Kidney (tissue), 14 donors: Measurements from ENCODE around the gene C1orf35. TPM values are rescaled to one million over a fixed set of nuclear protein-coding genes. Genes with fewer than 3 reads are reported as not detected.

Experiments
- DNase-seq, 5 donors: peaks; one replicate each; pipeline ENCODE4 v3.0.0-alpha.2; 2013 to 2020
- FAIRE-seq: peaks from 2 replicates; lab custom pipeline; 2012; peaks lifted over from hg19 to GRCh38; lab: Jason Lieb, UNC
- H3K27ac ChIP-seq, 2 donors: one replicate each; pipeline ENCODE4 v1.7.0; 2013; ENCODE audit warnings: low read depth in 2 of 2, low read length in 2 of 2, inconsistent platforms in 1 of 2
- H3K27me3 ChIP-seq: one replicate; pipeline ENCODE4 v1.7.1; 2013; ENCODE audit warnings: low read length, inconsistent platforms; ENCODE audit not compliant: control insufficient read depth, insufficient read depth
- H3K36me3 ChIP-seq, 3 donors: one replicate each; pipeline versions ENCODE4 v1.7.0 to v1.7.1; 2013; ENCODE audit warnings: low read length in 3 of 3, control low read depth in 1 of 3, inconsistent platforms in 1 of 3; ENCODE audit not compliant: insufficient read depth in 3 of 3, control insufficient read depth in 2 of 3
- H3K4me1 ChIP-seq, 3 donors: one replicate each; pipeline versions ENCODE4 v1.7.0 to v1.7.1; 2013; ENCODE audit warnings: low read length in 3 of 3, inconsistent platforms in 1 of 3, low read depth in 1 of 3; ENCODE audit not compliant: control insufficient read depth in 2 of 3, insufficient read depth in 2 of 3
- H3K4me3 ChIP-seq, 3 donors: one replicate each; pipeline versions ENCODE4 v1.7.0 to v1.8.1; 2013; ENCODE audit warnings: low read length in 3 of 3, control low read depth in 1 of 3, inconsistent platforms in 1 of 3
- H3K9ac ChIP-seq, 3 donors: one replicate each; pipeline versions ENCODE4 v1.7.0 to v1.7.1; 2013; ENCODE audit warnings: low read length in 3 of 3, control low read depth in 1 of 3, inconsistent platforms in 1 of 3
- H3K9me3 ChIP-seq, 3 donors: one replicate each; pipeline versions ENCODE4 v1.7.0 to v1.7.1; 2013; ENCODE audit warnings: low read length in 3 of 3, control low read depth in 1 of 3, inconsistent platforms in 1 of 3; ENCODE audit not compliant: control insufficient read depth in 2 of 3, insufficient read depth in 1 of 3
- intact Hi-C: fragments of 100-400 bp; cut with DNase I; formaldehyde crosslinking; loops from one replicate; pipeline ENCODE4 v1.11.1; 2022
- polyA plus RNA-seq: library from polyadenylated mRNA; stranded (reverse); fragments of 350-450 nt; fragmentation: Illumina TruSeq; extraction: RNeasy Lipid Tissue Mini Kit (QIAGEN cat#74804); gene quantifications from one replicate; pipeline ENCODE4 v1.2.3, GENCODE V29; 2014; ENCODE audit warnings: low read depth, low replicate concordance; ENCODE audit not compliant: insufficient read depth
- total RNA-seq: library from RNA; stranded (reverse); fragmentation: NEBNext Ultra II Directional; extraction: Animal tissue kit (Norgen Biotek cat#: 25700); gene quantifications from one replicate; pipeline ENCODE4 v1.2.1, GENCODE V29; 2021
- TF ChIP-seq, protein P1 (sequence below): IDR thresholded peaks from 3 replicates; pipeline ENCODE4 v1.5.1; 2012; ENCODE audit warnings: mild to moderate bottlenecking, moderate library complexity, borderline replicate concordance; ENCODE audit not compliant: insufficient read depth; ENCODE audit errors: extremely low read depth
- donor health status: control.
- donor health status: control.
- donor health status: control.
- donor health status: control.
- donor health status: control.
- donor health status: DM: yes; HTN: yes; CAD: no.
- donor health status: Normal renal cell carcinoma (clear cell type).

The C1orf35 gene
- total and polyA plus RNA-seq, 2 donors from 2014 or later = 17.4 to 17.6 TPM

DNA sequence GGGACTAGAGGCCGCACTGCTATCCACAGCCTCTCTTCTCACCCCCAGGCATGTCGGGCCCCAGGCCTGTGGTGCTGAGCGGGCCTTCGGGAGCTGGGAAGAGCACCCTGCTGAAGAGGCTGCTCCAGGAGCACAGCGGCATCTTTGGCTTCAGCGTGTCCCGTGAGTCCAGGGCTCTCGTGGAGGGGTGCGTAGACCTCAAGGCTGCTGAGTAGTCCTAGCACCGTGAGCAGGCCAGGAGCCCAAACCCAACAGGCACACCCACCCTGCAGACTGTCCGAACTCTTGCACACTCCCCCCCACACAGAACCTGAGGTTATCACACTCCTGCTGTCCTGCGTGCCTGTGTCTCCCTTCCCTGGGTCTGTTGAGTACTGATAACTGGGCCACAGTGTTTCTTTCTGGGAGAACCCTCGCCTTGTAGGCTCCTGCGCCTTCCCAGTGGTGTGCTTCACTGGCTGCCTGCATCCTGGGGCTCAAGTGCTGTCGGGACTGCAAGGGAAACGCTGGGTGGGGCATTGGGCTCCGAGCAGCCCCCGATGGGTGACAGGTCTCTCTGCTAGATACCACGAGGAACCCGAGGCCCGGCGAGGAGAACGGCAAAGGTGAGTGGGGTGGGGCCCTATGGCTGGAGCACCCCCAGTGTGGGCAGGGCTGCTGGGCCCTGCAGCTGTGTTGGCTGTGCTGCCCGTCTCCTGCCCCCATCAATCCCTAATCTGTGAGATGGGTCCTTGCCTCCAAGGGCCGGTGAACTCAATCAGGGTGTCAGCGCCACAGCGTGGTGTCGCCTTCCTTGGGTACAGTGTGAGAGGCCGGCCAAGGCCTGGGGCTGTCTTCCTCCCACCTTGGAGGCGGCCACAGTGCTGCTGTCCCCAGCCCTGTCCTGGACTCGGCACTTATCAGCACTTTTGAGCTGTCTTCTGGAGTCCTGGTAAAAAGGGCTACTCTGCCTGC lies 42.6 kb upstream of the C1orf35 start:
- Histone ChIP-seq H3K4me3 (no peak overlapping the region), H3K9me3 (no peaks in the 10 kb centered on the region), H3K36me3 (peaks cover 0 to 13% (median 0%) of the 10 kb centered on the region in 3 donors), H3K27ac (no peak overlapping the region), H3K4me1 (peaks cover 0 to 51% (median 25%) of the 10 kb centered on the region in 3 donors), H3K27me3 (no peaks in the 10 kb centered on the region), H3K9ac (no peak overlapping the region)
- TF ChIP-seq, protein P1, sequence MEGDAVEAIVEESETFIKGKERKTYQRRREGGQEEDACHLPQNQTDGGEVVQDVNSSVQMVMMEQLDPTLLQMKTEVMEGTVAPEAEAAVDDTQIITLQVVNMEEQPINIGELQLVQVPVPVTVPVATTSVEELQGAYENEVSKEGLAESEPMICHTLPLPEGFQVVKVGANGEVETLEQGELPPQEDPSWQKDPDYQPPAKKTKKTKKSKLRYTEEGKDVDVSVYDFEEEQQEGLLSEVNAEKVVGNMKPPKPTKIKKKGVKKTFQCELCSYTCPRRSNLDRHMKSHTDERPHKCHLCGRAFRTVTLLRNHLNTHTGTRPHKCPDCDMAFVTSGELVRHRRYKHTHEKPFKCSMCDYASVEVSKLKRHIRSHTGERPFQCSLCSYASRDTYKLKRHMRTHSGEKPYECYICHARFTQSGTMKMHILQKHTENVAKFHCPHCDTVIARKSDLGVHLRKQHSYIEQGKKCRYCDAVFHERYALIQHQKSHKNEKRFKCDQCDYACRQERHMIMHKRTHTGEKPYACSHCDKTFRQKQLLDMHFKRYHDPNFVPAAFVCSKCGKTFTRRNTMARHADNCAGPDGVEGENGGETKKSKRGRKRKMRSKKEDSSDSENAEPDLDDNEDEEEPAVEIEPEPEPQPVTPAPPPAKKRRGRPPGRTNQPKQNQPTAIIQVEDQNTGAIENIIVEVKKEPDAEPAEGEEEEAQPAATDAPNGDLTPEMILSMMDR = no peak
- FAIRE-seq (no peak), DNase-seq (peak in 2 of 5 donors; percentile 35 to 64)
- intact Hi-C loops = no loop called here

DNA sequence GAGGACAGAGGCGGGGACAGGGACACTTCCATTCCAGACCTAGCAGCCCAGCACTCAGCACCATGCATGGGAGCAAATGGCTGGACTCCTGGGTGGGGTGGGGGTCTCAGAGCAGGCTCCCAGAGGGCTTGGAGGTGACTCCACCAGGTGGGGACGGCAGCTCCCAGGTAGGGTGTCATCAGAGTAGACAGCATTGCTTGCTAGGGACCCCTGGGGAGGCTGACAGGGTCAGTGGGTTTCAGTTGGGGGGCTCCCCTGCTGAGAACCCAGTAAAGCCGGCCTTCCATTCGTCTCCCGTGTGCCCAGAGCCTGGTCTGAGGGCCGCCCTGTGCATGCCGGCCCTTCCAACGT lies 41.8 kb upstream of the C1orf35 start:
- TF ChIP-seq, protein P1 = no peak
- Histone ChIP-seq H3K36me3 (peaks cover 0 to 13% (median 0%) of the 10 kb centered on the region in 3 donors), H3K9ac (no peak overlapping the region), H3K9me3 (no peaks in the 10 kb centered on the region), H3K27me3 (no peaks in the 10 kb centered on the region), H3K4me3 (no peak overlapping the region), H3K27ac (no peak overlapping the region), H3K4me1 (peaks cover 0 to 44% (median 25%) of the 10 kb centered on the region in 3 donors)
- DNase-seq = peak in 1 of 5 donors; percentile 33
- intact Hi-C loops = no loop called here
- FAIRE-seq = no peak

DNA sequence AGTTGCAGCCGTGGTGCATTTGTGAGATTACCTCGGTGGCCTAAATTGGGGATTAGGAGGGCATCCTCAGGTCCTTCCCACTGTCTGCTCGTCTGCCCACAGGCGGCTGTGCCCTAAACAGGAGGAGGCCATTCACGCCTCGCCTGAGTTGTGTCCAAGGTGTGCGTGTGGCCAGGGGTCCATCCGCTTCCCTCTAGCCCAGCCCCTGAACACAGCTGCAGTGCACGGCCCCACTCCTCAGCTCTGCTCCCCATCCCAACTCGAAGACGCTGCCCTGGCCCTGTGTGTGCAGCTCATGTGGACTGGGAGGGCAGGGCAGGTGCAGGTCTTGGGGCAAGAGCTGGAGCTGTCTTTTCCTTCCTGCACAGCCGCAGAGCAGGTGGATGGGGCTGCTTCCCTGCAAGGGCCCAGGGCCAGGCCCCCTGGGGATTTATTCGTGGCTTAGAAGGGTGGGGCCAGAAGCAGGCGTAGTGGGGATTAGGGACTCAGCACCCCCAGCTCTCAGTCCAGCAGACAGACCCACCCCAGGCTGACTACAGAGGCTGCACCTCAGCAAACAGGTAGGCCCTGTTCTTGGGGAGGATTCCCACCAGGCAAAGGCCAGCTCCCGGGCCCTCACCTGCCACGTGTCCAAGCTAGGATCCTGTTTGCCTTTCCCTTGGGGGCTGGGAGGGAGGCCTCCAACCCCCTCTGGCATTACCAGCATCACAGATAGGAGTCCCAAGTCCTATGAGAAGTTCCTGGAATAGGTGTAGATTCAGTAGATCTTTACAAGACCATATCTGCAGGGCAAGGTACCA lies 41.3 kb upstream of the C1orf35 start:
- Histone ChIP-seq H3K9me3 (no peaks in the 10 kb centered on the region), H3K27ac (no peak overlapping the region), H3K9ac (no peak overlapping the region), H3K4me1 (peaks cover 0 to 40% (median 25%) of the 10 kb centered on the region in 3 donors), H3K36me3 (peaks cover 0 to 13% (median 0%) of the 10 kb centered on the region in 3 donors), H3K27me3 (no peaks in the 10 kb centered on the region), H3K4me3 (no peak overlapping the region)
- FAIRE-seq = no peak
- DNase-seq = peak in 2 of 5 donors; percentile 31 to 63
- TF ChIP-seq, protein P1 = no peak
- intact Hi-C loops = no loop called here
